ENCODE data around the gene SLC17A2.

Gene SLC17A2

DNA sequence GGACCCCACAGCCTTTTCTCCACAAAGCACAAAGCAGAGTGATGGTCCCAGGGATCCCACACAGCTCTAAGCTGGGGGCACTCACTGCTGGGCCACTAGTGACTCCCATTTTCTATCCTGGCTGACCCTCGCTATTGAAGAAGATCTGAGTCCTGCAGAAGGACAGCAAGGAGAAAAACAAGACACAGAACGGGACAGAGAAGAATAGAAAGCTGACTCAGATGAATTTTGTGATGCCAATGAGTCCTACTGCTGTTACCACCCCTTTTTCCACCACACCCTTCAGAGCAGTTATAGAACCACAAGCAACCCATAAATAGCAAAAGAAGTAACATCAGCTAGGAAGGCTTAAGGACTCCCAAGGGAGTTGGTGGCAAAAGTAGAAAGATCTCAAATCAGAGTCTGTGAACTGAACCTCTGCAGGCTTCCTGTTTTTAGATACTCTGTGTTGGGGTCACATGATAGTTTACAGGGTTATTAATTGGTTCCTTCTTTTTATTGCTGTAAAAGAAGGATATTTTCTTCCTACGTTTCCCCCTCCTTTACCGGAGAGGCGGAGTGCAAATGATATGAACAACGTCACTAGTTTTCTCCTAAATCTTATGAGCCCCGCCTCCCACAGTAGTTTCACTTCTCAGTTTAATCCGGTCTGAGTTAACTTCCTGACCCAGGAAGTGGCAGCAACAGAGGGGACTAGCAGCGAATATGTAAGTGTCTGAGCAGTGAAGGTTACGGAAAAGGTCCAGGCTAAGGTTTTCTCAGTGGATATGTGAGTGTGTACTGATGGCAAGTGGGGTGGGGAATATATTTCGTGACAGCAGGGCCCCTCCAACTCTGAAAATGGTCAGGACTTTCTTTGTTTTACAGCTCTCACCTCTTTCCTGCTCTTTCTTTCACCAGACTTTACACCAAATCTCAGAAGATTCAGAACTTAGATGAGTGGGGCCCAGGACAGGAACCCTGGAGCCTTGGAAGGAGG lies 31.9 kb upstream of the SLC17A2 start, which contains the start of gene TRIM38:
Gene TRIM38 (plus strand): TSS at position 654 of the 979 bp plus-strand sequence. CDS start 3,721 bp downstream, outside the sequence.
- H3K27me3 ChIP-seq: no peaks in the 10 kb centered on the region
- no peaks in the 10 kb centered on the region for H3K36me3 ChIP-seq
- peaks cover 5% of the 10 kb centered on the region for H3K4me1 ChIP-seq
- peak within 1 kb of the TSS; percentile 6 for H3K4me3 ChIP-seq (ENCODE audit: low read depth, low read length)
- TF ChIP-seq, protein P1, sequence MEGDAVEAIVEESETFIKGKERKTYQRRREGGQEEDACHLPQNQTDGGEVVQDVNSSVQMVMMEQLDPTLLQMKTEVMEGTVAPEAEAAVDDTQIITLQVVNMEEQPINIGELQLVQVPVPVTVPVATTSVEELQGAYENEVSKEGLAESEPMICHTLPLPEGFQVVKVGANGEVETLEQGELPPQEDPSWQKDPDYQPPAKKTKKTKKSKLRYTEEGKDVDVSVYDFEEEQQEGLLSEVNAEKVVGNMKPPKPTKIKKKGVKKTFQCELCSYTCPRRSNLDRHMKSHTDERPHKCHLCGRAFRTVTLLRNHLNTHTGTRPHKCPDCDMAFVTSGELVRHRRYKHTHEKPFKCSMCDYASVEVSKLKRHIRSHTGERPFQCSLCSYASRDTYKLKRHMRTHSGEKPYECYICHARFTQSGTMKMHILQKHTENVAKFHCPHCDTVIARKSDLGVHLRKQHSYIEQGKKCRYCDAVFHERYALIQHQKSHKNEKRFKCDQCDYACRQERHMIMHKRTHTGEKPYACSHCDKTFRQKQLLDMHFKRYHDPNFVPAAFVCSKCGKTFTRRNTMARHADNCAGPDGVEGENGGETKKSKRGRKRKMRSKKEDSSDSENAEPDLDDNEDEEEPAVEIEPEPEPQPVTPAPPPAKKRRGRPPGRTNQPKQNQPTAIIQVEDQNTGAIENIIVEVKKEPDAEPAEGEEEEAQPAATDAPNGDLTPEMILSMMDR (IDR thresholded peaks at IDR 0.05; ENCODE audit: low read depth, low read length): no peak
- no peak for DNase-seq
- no peaks in the 10 kb centered on the region for H3K9me3 ChIP-seq

DNA sequence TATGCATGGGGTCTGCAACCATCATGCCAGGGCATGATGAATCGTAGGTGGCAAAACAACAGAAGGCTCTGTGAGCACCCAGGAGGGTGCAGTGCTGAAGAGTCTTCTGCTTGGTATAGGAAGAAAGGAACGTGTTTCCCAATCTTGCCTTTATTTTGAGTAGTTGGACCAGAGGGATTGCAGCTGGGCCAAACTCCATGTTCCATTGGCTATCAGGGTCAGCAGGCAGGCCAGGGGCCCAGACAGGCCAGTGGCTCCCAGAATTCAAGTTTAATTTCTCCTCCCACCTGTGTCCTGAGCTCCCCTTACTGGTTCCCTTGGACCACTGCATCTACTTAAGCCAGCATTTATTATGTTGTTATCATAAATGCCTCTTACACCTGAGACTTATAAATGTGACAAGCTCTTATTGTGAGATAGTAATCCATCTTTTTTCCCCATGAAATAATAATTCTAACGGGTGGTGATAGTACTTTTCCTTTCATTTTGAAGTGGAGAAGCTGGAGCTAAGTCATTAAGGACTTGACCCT lies 31.2 kb upstream of the SLC17A2 start:
- Histone ChIP-seq H3K4me1 (peaks cover 5% of the 10 kb centered on the region), H3K27me3 (no peaks in the 10 kb centered on the region), H3K9me3 (no peaks in the 10 kb centered on the region), H3K36me3 (no peaks in the 10 kb centered on the region), H3K4me3 (ENCODE audit: low read depth, low read length) (no peak overlapping the region)
- DNase-seq: no peak
- TF ChIP-seq, protein P1 (IDR thresholded peaks at IDR 0.05; ENCODE audit: low read depth, low read length): no peak

DNA sequence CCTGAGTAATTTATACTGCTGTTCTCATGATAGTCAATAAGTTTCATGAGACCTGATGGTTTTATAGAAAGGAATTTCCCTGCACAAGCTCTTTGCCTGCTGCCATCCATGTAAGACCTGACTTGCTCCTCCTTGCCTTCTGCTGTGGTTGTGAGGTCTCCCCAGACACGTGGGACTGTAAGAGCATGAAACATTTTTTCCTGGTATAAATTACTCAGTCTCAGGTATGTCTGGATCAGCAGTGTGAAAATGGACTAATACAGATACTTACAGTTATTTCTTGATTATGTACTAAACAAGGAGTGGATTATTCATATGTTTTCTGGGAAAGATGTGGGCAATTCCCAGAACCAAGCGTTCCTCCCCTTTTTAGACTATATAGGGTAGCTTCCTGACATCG lies 30.2 kb upstream of the SLC17A2 start:
- H3K4me1 ChIP-seq: peaks cover 5% of the 10 kb centered on the region
- no peak overlapping the region for H3K4me3 ChIP-seq (ENCODE audit: low read depth, low read length)
- no peak for DNase-seq
- H3K9me3 ChIP-seq: no peaks in the 10 kb centered on the region
- no peaks in the 10 kb centered on the region for H3K27me3 ChIP-seq
- no peaks in the 10 kb centered on the region for H3K36me3 ChIP-seq
- TF ChIP-seq, protein P1 (IDR thresholded peaks at IDR 0.05; ENCODE audit: low read depth, low read length): no peak

DNA sequence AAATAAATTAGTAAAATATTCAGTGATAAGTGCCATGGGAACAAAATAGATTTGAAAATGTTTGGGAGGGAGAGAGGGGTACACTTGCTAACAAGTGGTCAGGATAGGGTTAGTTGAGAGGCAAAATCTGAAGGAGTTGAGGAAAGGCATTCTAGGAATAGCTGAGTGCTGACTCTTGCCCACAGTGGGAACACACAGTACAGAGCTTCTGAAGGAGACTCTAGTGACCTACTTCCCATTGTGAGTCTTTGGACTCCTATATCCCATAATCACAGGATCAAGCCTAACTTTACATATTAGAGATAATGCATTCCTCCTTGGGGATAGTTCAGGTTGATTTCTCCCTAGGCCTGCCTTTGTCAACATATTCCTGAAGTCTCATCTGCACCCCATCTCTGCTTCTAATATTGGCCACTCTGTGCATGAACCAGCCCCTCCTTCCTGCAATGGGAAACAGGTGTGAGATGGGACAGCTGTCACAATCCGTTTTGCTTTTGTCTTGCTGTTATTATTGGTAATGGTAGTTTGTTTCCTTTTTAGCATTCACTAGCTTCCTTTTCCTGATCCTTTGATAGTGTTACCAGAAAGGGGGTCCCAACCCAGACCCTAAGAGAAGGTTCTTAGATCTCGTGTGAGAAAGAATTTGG lies 29.5 kb upstream of the SLC17A2 start:
- Histone ChIP-seq H3K4me1 (peaks cover 5% of the 10 kb centered on the region), H3K36me3 (no peaks in the 10 kb centered on the region), H3K9me3 (no peaks in the 10 kb centered on the region), H3K4me3 (ENCODE audit: low read depth, low read length) (no peak overlapping the region), H3K27me3 (no peaks in the 10 kb centered on the region)
- TF ChIP-seq, protein P1 (IDR thresholded peaks at IDR 0.05; ENCODE audit: low read depth, low read length): no peak
- DNase-seq: no peak

DNA sequence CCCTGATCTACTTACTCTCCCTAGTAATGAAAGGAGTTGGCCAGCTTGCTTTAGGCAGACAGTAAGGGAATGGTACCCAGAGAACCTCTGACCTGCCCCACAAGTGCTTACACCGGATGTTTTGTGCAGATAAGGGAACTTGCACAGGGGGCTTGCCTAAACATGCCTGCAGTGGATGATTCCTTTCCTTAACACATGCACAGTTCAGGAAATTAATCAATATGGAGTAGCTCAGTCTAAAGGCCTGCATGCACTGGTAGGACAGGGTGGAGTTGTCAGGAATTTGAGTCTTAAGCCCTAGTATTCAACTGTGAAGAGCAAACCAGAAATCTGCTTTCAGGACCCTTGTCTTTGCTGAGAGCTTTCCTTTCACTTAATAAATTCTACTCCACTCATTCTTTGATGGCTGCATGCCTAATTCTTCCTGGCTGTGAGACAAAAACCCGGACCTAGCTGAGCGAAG lies 28.2 kb upstream of the SLC17A2 start:
- Histone ChIP-seq H3K27me3 (no peaks in the 10 kb centered on the region), H3K36me3 (no peaks in the 10 kb centered on the region), H3K9me3 (no peaks in the 10 kb centered on the region), H3K4me1 (peaks cover 5% of the 10 kb centered on the region), H3K4me3 (ENCODE audit: low read depth, low read length) (no peak overlapping the region)
- no peak for DNase-seq
- TF ChIP-seq, protein P1 (IDR thresholded peaks at IDR 0.05; ENCODE audit: low read depth, low read length): no peak
